HG03342 (cell line): ENCODE results near the gene CACTIN.
A peak's percentile ranks its signal among the peaks of the same experiment; 100 is the strongest.
"Not testable (repeated sequence)": the region's sequence is repeated elsewhere in the genome, so short reads cannot be mapped to it uniquely, and the experiment has no call there.

Experiments used
- ATAC-seq: cut with Tn5 transposase; IDR thresholded peaks from one replicate; pipeline ENCODE4 v1.9.1; 2021; ENCODE audit warnings: mild to moderate bottlenecking, moderate library complexity; ENCODE audit not compliant: unreplicated experiment

The CACTIN gene

GRCh38 chr19:3573858-3574637 lies 52.5 kb downstream of the CACTIN start:
- ATAC-seq: no peak

GRCh38 chr19:3573162-3573857 lies 53.3 kb downstream of the CACTIN start:
- ATAC-seq: peak; percentile 0

GRCh38 chr19:3572855-3573161 lies 53.8 kb downstream of the CACTIN start, which contains the start of gene HMG20B:
HMG20B (plus strand) TSS chr19:3572944; CDS start chr19:3573310, 366 bp downstream.
- ATAC-seq: no peak

GRCh38 chr19:3572132-3572854 lies 54.3 kb downstream of the CACTIN start:
- peak; percentile 86 for ATAC-seq

- no peak for ATAC-seq
Measured at GRCh38 chr19:3570606-3571011, 56.0 kb downstream of the CACTIN start.

GRCh38 chr19:3570042-3570441 lies 56.5 kb downstream of the CACTIN start:
- not testable (repeated sequence) for ATAC-seq

GRCh38 chr19:3565139-3565538 lies 61.5 kb downstream of the CACTIN start:
- no peak for ATAC-seq

GRCh38 chr19:3563709-3564524 lies 62.7 kb downstream of the CACTIN start:
- ATAC-seq: no peak
